Small intestine (tissue), 7 donors: ENCODE measurements around the gene ARMH1. TPM values are rescaled to one million over a fixed set of nuclear protein-coding genes. Genes with fewer than 3 reads are reported as not detected.
"Not testable (repeated sequence)": the region's sequence is repeated elsewhere in the genome, so short reads cannot be mapped to it uniquely, and the experiment has no call there.

Source experiments
- DNase-seq, 2 donors: peaks; one replicate each; pipeline versions ENCODE4 v3.0.0 to v3.0.0-alpha.2; 2013
- FAIRE-seq: peaks from 2 replicates; lab custom pipeline; 2012; peaks lifted over from hg19 to GRCh38; lab: Jason Lieb, UNC
- H3K27ac ChIP-seq, 3 donors: one replicate each; pipeline ENCODE4 v1.5.1; 2013; ENCODE audit warnings: low read length in 2 of 3, mild to moderate bottlenecking in 2 of 3, control low read depth in 1 of 3, inconsistent platforms in 1 of 3, low read depth in 1 of 3, moderate library complexity in 1 of 3
- H3K27me3 ChIP-seq, 3 donors: one replicate each; pipeline ENCODE4 v1.6.1; 2013; ENCODE audit warnings: low read length in 3 of 3, inconsistent platforms in 1 of 3; ENCODE audit not compliant: control insufficient read depth in 3 of 3, insufficient read depth in 3 of 3
- H3K36me3 ChIP-seq, 3 donors: one replicate each; pipeline ENCODE4 v1.6.1; 2013; ENCODE audit warnings: low read length in 3 of 3, inconsistent platforms in 1 of 3, low read depth in 1 of 3, mild to moderate bottlenecking in 1 of 3, moderate library complexity in 1 of 3; ENCODE audit not compliant: control insufficient read depth in 3 of 3, insufficient read depth in 2 of 3
- H3K4me1 ChIP-seq, 3 donors: one replicate each; pipeline ENCODE4 v1.6.1; 2013; ENCODE audit warnings: low read length in 2 of 3, inconsistent platforms in 1 of 3, low read depth in 1 of 3, mild to moderate bottlenecking in 1 of 3, moderate library complexity in 1 of 3; ENCODE audit not compliant: control insufficient read depth in 3 of 3, insufficient read depth in 2 of 3
- H3K4me3 ChIP-seq, 3 donors: one replicate each; pipeline ENCODE4 v1.5.1; 2013; ENCODE audit warnings: low read length in 3 of 3, control low read depth in 1 of 3, inconsistent platforms in 1 of 3, low read depth in 1 of 3, mild to moderate bottlenecking in 1 of 3, moderate library complexity in 1 of 3
- H3K9me3 ChIP-seq, 2 donors: one replicate each; pipeline ENCODE4 v1.6.1; 2013; ENCODE audit warnings: low read depth in 1 of 2, low read length in 1 of 2; ENCODE audit not compliant: control insufficient read depth in 2 of 2, insufficient read depth in 1 of 2
- WGBS, 3 donors: extraction: QIAGEN DNeasy Blood & Tissue Kit; methylation state at CpG; one replicate each; pipeline ENCODE4 v1.1.7; 2013; 5-methylcytosine and 5-hydroxymethylcytosine counted together
- polyA plus RNA-seq, 4 donors: library from polyadenylated mRNA; stranded (reverse) in 3 of 4; unstranded in 1 of 4; fragments of 200-250 nt in 3 of 4; fragments of 120-200 nt in 1 of 4; gene quantifications; one replicate each; pipeline versions ENCODE4 v1.2.1 to v1.2.3, GENCODE V29; 2013
- donor health status: healthy with polysubstance abuse.
- donor health status: control.
- donor health status: control.
- donor health status: Bipolar disorder and iron deficiency.
- donor health status: healthy.

ARMH1 gene
- polyA plus RNA-seq, 4 donors: 2.1 to 6.5 (median 3.4) TPM

DNA sequence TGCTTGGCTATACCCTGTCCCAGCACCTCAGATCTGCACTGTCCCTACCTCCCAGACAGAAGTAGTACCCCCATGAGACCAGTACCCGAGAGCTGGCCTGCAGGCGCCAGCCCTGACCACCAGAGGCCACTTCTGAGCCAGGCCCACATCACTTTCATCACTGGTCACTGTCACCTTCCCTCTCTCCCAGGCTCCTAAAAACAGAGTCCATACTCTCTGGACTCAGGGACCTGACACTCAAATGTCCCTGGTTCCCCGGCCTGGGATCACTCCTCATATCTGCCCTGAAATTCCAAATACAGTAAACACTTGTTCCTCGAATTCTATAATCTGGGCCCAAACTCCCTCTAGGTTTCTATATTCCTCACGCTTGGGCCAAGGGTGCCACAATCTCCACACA, 18.9 kb upstream of the ARMH1 start:
- Histone ChIP-seq H3K4me3 (no peak overlapping the region), H3K9me3 (no peaks in the 10 kb centered on the region), H3K27me3 (no peaks in the 10 kb centered on the region), H3K4me1 (peaks cover 0 to 15% (median 6%) of the 10 kb centered on the region in 3 donors), H3K27ac (no peak overlapping the region), H3K36me3 (peaks cover 8 to 65% (median 8%) of the 10 kb centered on the region in 3 donors)
- DNase-seq: peak in 1 of 2 donors; percentile 29
- WGBS, 3 donors: 67 to 76% (median 70%) methylated on average over 5 of the region's 5 CpGs
- FAIRE-seq: no peak

DNA sequence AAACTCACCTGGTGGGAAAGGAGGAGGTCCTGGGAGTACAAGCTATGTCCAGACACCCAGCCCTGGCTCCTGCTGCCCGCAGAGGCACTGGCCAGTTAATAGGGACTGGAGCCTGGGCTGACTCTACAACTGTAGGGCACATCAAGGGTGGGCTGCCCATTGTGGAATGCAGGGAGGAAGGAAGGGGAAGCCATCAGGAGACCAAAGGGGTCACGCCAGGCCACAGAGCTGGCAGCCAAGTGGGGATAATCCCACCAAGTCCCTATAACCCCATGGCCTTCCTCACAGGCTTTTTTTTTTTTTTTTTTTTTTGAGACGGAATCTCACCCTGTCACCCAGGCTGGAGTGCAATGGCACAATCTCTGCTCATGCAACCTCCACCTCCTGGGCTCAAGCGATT, 14.9 kb upstream of the ARMH1 start:
- Histone ChIP-seq H3K36me3 (peaks cover under 1 to 31% (median 3%) of the 10 kb centered on the region in 3 donors), H3K4me1 (peaks cover 4 to 18% (median 8%) of the 10 kb centered on the region in 3 donors), H3K9me3 (no peaks in the 10 kb centered on the region), H3K27me3 (no peaks in the 10 kb centered on the region), H3K27ac (no peak overlapping the region), H3K4me3 (no peak overlapping the region)
- FAIRE-seq (no peak), DNase-seq (no peak)
- WGBS, 3 donors: 93 to 95% (median 93%) methylated on average over 3 to 4 of the region's 4 CpGs

GRCh38 chr1:44660176-44660575, 14.3 kb upstream of the ARMH1 start:
- Histone ChIP-seq H3K27me3 (no peaks in the 10 kb centered on the region), H3K4me3 (no peak overlapping the region), H3K27ac (no peak overlapping the region), H3K9me3 (no peaks in the 10 kb centered on the region), H3K4me1 (peaks cover 4 to 18% (median 8%) of the 10 kb centered on the region in 3 donors), H3K36me3 (peaks cover 0 to 27% (median 3%) of the 10 kb centered on the region in 3 donors)
- FAIRE-seq (no peak), DNase-seq (peak in 1 of 2 donors; percentile 41)
- WGBS, 3 donors: 19 to 60% (median 24%) methylated on average over 9 of the region's 9 CpGs

- 39 to 57% (median 51%) methylated on average over 15 of the region's 15 CpGs for WGBS, 3 donors
- peaks cover 4 to 18% (median 8%) of the 10 kb centered on the region in 3 donors for H3K4me1 ChIP-seq
- peaks cover 0 to 18% (median 3%) of the 10 kb centered on the region in 3 donors for H3K36me3 ChIP-seq
- no peak for FAIRE-seq
- no peaks in the 10 kb centered on the region for H3K27me3 ChIP-seq
- H3K9me3 ChIP-seq: no peaks in the 10 kb centered on the region
- DNase-seq: peak; percentile 56 to 63
- no peak overlapping the region for H3K4me3 ChIP-seq
- H3K27ac ChIP-seq: peak overlapping the region in 2 of 3 donors; percentile 43 to 47
Measured at GRCh38 chr1:44661781-44662682, 12.5 kb upstream of the ARMH1 start.

- H3K27ac ChIP-seq: peak overlapping the region in 1 of 3 donors; percentile 43
- WGBS, 3 donors: 69 to 83% (median 73%) methylated on average over 5 of the region's 5 CpGs
- no peak overlapping the region for H3K4me3 ChIP-seq
- no peaks in the 10 kb centered on the region for H3K9me3 ChIP-seq
- FAIRE-seq: no peak
- peaks cover 4 to 18% (median 8%) of the 10 kb centered on the region in 3 donors for H3K4me1 ChIP-seq
- peaks cover 1 to 16% (median 3%) of the 10 kb centered on the region in 3 donors for H3K36me3 ChIP-seq
- no peak for DNase-seq
- H3K27me3 ChIP-seq: no peaks in the 10 kb centered on the region
Measured at GRCh38 chr1:44662683-44663030, 11.9 kb upstream of the ARMH1 start.

- Histone ChIP-seq H3K4me1 (peaks cover 4 to 18% (median 8%) of the 10 kb centered on the region in 3 donors), H3K36me3 (peaks cover 2 to 16% (median 3%) of the 10 kb centered on the region in 3 donors), H3K27ac (no peak overlapping the region), H3K4me3 (no peak overlapping the region), H3K27me3 (no peaks in the 10 kb centered on the region), H3K9me3 (no peaks in the 10 kb centered on the region)
- 56 to 85% (median 60%) methylated on average over 5 of the region's 5 CpGs for WGBS, 3 donors
- DNase-seq: peak in 1 of 2 donors; percentile 58
- FAIRE-seq: no peak
Measured at GRCh38 chr1:44663417-44663816, 11.1 kb upstream of the ARMH1 start.

- H3K4me1 ChIP-seq: peaks cover 4 to 18% (median 8%) of the 10 kb centered on the region in 3 donors
- FAIRE-seq (no peak), DNase-seq (no peak)
- H3K27ac ChIP-seq: no peak overlapping the region
- H3K27me3 ChIP-seq: no peaks in the 10 kb centered on the region
- WGBS, 3 donors: 74 to 93% (median 75%) methylated on average over 12 of the region's 12 CpGs
- no peaks in the 10 kb centered on the region for H3K9me3 ChIP-seq
- H3K4me3 ChIP-seq: no peak overlapping the region
- H3K36me3 ChIP-seq: peaks cover 0 to 4% (median 2%) of the 10 kb centered on the region in 3 donors
Measured at GRCh38 chr1:44664730-44665370, 9.7 kb upstream of the ARMH1 start.

DNA sequence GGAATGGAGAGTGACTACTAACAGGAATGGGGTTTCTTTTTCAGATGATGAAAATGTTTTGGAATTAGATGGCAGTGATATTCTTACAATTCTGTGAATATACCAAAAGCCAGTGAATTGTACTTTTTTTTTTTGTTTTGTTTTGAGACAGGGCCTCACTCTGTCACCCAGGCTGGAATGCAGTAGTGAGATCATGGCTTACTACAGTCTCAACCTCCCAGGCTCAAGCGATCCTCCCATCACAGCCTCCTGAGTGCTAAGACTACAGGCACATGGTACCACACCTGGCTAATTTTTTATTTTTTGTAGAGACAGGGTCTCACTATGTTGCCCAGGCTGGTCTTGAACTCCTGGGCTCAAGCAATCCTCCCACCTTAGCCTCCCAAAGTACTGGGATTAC, 7.8 kb upstream of the ARMH1 start:
- H3K4me3 ChIP-seq, H3K9me3 ChIP-seq, H3K27ac ChIP-seq, H3K36me3 ChIP-seq, FAIRE-seq, DNase-seq, H3K27me3 ChIP-seq: not testable (repeated sequence)
- peaks cover 2 to 11% (median 7%) of the 10 kb centered on the region in 3 donors for H3K4me1 ChIP-seq
- 96 to 100% (median 100%) methylated on average over 1 of the region's 1 CpG for WGBS, 3 donors
